DOHH2 (cell line): ENCODE data around the gene ITPKB.

Experiments
- EZH2phosphoT487 ChIP-seq: fragments of 200-600 bp; sonication (generic); IDR thresholded peaks from 2 replicates; pipeline ENCODE4 v1.6.1; 2017; ENCODE audit warnings: borderline replicate concordance, mild to moderate bottlenecking, antibody characterized with exemption, low read length, moderate library complexity, mixed read lengths
- TF ChIP-seq, protein P1 (sequence below): fragments of 200-600 bp; sonication (generic); IDR thresholded peaks from one replicate; pipeline ENCODE4 v1.5.1; 2014; ENCODE audit warnings: antibody characterized with exemption, mild to moderate bottlenecking, low read depth, low read length; ENCODE audit not compliant: poor library complexity, severe bottlenecking

DNA sequence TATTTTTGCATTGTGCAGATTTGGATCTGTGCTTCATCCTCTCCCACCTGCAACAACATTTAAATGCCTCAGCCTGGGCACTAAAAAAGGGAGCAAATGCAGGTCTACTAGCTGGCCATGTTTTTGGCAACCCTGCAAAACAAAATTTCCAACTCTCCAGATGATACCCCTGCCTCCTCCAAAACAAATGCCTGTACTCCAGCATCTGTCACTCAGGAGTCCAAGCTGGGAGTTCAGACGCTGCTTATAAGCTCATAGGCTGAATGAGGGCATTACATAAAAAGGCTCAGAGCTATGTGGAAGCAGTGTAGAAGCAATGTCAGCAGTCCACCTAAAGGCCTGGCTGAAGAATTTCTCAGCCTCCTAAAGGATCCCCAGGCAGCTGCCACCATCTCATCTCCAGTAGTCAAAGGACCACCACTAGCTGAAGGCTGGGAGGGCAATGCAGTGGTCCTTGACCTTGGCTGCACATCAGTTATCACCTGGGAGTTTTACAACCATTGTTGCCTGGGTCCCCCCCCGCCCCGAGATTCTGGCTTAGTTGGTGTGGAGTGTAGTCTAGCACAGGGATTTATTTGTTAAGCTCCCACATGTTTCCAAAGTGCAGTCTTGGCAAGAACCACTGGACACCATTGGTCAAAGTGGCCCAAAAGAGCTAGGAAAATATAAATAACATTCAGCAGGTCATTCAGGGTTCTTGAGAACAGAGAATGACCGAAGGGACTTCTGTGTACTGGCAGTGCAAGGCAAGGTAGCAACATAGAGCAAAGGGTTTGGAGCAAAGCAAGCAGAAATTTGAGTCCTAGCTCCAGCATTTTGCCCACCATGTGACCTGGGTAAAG, 57.2 kb downstream of the ITPKB start:
- TF ChIP-seq, protein P1, sequence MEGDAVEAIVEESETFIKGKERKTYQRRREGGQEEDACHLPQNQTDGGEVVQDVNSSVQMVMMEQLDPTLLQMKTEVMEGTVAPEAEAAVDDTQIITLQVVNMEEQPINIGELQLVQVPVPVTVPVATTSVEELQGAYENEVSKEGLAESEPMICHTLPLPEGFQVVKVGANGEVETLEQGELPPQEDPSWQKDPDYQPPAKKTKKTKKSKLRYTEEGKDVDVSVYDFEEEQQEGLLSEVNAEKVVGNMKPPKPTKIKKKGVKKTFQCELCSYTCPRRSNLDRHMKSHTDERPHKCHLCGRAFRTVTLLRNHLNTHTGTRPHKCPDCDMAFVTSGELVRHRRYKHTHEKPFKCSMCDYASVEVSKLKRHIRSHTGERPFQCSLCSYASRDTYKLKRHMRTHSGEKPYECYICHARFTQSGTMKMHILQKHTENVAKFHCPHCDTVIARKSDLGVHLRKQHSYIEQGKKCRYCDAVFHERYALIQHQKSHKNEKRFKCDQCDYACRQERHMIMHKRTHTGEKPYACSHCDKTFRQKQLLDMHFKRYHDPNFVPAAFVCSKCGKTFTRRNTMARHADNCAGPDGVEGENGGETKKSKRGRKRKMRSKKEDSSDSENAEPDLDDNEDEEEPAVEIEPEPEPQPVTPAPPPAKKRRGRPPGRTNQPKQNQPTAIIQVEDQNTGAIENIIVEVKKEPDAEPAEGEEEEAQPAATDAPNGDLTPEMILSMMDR: no peak
- TF ChIP-seq EZH2phosphoT487: no peak
